HG03039 (cell line): ENCODE data around the gene STAB1.

Source experiments
- ATAC-seq: cut with Tn5 transposase; IDR thresholded peaks from one replicate; pipeline ENCODE4 v1.9.1; 2021; ENCODE audit warnings: mild to moderate bottlenecking, moderate library complexity; ENCODE audit not compliant: unreplicated experiment

Gene STAB1, protein sequence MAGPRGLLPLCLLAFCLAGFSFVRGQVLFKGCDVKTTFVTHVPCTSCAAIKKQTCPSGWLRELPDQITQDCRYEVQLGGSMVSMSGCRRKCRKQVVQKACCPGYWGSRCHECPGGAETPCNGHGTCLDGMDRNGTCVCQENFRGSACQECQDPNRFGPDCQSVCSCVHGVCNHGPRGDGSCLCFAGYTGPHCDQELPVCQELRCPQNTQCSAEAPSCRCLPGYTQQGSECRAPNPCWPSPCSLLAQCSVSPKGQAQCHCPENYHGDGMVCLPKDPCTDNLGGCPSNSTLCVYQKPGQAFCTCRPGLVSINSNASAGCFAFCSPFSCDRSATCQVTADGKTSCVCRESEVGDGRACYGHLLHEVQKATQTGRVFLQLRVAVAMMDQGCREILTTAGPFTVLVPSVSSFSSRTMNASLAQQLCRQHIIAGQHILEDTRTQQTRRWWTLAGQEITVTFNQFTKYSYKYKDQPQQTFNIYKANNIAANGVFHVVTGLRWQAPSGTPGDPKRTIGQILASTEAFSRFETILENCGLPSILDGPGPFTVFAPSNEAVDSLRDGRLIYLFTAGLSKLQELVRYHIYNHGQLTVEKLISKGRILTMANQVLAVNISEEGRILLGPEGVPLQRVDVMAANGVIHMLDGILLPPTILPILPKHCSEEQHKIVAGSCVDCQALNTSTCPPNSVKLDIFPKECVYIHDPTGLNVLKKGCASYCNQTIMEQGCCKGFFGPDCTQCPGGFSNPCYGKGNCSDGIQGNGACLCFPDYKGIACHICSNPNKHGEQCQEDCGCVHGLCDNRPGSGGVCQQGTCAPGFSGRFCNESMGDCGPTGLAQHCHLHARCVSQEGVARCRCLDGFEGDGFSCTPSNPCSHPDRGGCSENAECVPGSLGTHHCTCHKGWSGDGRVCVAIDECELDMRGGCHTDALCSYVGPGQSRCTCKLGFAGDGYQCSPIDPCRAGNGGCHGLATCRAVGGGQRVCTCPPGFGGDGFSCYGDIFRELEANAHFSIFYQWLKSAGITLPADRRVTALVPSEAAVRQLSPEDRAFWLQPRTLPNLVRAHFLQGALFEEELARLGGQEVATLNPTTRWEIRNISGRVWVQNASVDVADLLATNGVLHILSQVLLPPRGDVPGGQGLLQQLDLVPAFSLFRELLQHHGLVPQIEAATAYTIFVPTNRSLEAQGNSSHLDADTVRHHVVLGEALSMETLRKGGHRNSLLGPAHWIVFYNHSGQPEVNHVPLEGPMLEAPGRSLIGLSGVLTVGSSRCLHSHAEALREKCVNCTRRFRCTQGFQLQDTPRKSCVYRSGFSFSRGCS (N-terminal part only)

DNA sequence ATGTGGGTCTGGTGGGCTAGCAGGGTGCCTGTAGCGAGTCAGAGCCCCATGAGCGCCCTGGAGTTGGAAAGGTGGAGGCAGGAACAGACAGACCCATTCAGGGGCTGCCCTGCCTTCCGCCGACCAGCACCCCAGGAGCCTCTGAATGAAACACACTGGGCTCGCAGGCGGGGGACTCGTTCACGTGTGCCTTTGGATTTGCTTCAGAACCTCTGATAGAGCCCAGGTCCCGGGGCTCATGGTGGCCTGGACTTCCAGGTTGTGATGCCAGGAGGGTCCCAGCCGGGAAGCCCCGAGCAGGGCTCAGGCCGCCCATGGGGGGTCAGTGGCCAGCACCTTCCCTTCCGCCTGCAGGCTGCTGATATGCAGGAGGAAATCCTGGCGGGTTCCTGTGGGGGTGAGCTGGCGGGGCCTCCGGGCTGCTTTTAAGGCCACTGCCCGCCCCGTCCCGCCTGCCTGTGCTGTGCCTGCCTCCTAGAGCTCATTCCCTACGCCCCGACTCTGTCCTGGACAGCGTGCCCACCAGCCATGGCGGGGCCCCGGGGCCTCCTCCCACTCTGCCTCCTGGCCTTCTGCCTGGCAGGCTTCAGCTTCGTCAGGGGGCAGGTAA lies at the start of gene STAB1:
TSS of gene STAB1 (plus strand) at position 453 of the 610 bp plus-strand sequence. CDS start at position 529, 76 bp downstream.
- no peak for ATAC-seq

GRCh38 chr3:52446042-52446441 lies 49.1 kb upstream of the STAB1 start:
- no peak for ATAC-seq

- ATAC-seq: no peak
Measured at GRCh38 chr3:52446631-52447511, 48.3 kb upstream of the STAB1 start.

DNA sequence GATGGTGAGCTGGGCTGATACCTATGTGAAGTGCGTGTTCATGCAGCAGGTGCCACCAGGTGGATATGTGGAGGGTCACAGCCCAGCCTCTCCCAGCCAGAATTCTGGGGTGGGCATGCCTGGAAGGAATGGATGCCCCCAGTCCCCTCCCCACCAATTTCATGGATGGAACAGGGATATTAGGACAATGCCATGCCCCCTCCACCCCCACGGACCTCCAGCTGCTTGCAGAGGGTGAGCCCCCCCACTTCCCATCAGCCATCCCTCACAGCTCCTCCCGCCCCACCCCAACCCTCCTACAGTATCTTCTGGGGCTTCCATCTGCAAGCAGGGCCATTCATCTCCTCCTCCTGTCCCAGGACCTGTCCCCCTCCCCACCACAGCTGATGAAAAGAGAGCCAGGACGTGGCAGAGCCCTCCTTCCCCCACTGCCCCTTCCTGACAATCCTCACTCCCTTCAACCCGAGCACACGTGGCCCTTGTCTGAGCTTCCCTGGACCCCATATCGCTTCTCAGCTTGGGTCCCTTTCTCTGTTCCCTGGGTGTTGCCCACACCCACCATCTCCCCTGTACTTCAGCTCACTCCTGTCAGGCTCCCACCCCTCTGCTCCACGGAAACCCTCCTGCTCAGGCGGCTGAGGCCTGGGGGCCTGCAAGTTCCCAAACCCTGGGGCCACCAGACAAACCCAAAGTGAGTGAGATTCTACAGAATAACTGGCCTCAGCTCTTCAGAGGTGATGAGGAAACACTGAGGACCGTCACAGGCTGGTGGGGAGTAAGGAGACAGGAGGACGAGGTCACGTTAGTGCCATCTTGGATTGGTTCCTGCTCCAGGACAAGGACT lies 47.4 kb upstream of the STAB1 start:
- no peak for ATAC-seq

- no peak for ATAC-seq
Measured at GRCh38 chr3:52450489-52451236, 44.5 kb upstream of the STAB1 start.

- no peak for ATAC-seq
Measured at GRCh38 chr3:52451237-52452083, 43.7 kb upstream of the STAB1 start.

- ATAC-seq: no peak
Measured at GRCh38 chr3:52452126-52452525, 43.0 kb upstream of the STAB1 start.

GRCh38 chr3:52452570-52453221 lies 42.4 kb upstream of the STAB1 start:
- ATAC-seq: no peak

GRCh38 chr3:52453496-52454249 lies 41.5 kb upstream of the STAB1 start, which contains the start of gene TNNC1:
TSS of gene TNNC1 (minus strand) at chr3:52454041. CDS start at chr3:52454015, 26 bp downstream.
- ATAC-seq: no peak

DNA sequence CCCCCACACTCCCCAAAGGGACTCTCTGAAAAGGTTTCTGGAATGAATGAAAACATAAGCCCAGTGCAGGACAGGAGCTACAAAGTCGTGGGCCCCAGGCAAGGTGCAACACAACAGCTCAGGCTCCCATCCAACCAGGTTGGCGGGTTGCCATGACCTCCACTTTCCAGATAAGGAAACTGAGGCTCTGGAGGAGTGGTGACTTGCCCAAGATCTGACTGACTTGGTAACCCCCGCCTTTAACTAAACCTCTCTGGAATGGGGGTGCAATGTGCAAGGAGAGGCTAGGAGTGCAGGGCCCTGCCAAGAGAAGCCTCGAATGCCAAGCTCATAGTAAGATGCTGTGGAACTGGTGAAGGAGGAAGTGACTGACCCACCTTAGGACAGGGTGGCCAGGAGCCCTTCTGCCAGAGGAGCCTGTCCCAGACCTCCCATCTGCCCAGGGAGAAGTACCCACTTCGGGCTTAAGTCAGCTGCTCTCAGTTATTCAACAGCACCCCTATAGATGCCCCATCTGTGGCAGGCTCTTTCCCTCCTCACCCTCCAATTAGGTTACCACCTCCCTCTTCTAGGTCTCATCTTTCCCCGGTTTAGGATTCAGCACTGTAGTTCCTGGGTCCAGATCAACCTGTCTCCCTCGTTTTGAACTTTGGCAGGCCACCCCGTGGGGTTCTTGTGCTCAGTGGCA lies 40.7 kb upstream of the STAB1 start:
- no peak for ATAC-seq

- no peak for ATAC-seq
Measured at GRCh38 chr3:52454938-52455282, 40.2 kb upstream of the STAB1 start.

GRCh38 chr3:52455283-52456168 lies 39.6 kb upstream of the STAB1 start, which contains the start of gene NISCH:
TSS of gene NISCH (plus strand) at chr3:52455604. CDS start at chr3:52455642, 38 bp downstream.
- ATAC-seq: peak; percentile 64

DNA sequence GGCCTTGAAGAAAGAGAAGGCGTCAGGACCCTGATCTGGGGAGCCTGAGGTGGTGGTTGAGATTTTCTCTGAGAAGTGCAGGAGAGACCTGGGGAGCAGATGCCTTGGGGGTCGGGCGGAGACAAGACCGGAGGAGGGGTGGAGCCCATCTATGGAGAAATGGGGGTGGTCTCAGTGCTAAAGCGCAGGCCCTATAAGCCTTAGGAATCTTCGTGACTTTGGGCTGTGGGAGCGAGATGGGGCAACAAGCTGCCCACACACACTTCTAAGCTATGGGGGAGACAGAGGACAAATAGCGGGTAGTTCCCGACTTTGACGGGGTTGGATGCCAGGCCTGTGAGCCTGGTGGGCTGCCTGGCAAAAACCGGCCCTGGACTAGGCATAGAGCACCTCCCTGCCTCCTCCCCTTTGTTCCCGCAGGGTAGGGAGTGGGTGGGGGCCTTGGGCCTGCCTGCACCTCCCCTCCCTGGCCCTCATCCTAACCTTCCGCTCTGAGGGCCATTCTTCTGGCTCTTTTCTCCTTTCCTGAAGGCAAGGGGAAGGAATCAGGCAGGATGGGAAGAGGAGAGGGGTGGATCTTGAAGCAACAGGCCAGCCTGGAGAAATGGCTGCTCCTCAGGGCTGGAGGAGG lies 38.9 kb upstream of the STAB1 start:
- ATAC-seq: no peak

- ATAC-seq: no peak
Measured at GRCh38 chr3:52456800-52457183, 38.3 kb upstream of the STAB1 start.
